Keratinocyte (primary cell): ENCODE measurements around the gene ZNF584. TPM values are rescaled to one million over a fixed set of nuclear protein-coding genes. Genes with fewer than 3 reads are reported as not detected.
"Not testable (repeated sequence)": the region's sequence is repeated elsewhere in the genome, so short reads cannot be mapped to it uniquely, and the experiment has no call there.

Experiments
- DNase-seq: peaks from one replicate; pipeline ENCODE4 v3.0.0-alpha.2; 2011; ENCODE audit warnings: low read depth, missing footprints, low spot score
- FAIRE-seq: peaks from 2 replicates; lab custom pipeline; 2011; peaks lifted over from hg19 to GRCh38; lab: Jason Lieb, UNC
- H2AFZ ChIP-seq: 2 replicates; pipeline ENCODE4 v1.6.0; 2012; ENCODE audit warnings: low read length, control low read depth, inconsistent platforms; ENCODE audit not compliant: control insufficient read depth
- H3K27ac ChIP-seq: 2 replicates; pipeline ENCODE4 v1.5.1; 2011; ENCODE audit warnings: low read length; ENCODE audit not compliant: control insufficient read depth, insufficient read depth
- H3K27me3 ChIP-seq: 3 replicates; pipeline ENCODE4 v1.6.0; 2011; ENCODE audit warnings: low read length; ENCODE audit not compliant: control insufficient read depth, insufficient read depth; ENCODE audit errors: extremely low read depth
- H3K36me3 ChIP-seq, 2 experiments: 2 replicates in 1 of 2; 3 replicates in 1 of 2; pipeline ENCODE4 v1.5.1; 2011; ENCODE audit warnings: low read length in 2 of 2, mild to moderate bottlenecking in 1 of 2; ENCODE audit not compliant: control insufficient read depth in 2 of 2, insufficient read depth in 2 of 2; ENCODE audit errors: extremely low read depth in 1 of 2
- H3K4me1 ChIP-seq: 3 replicates; pipeline ENCODE4 v1.5.1; 2011; ENCODE audit warnings: low read length; ENCODE audit not compliant: control insufficient read depth, insufficient read depth; ENCODE audit errors: extremely low read depth
- H3K4me2 ChIP-seq: 3 replicates; pipeline ENCODE4 v1.6.0; 2011; ENCODE audit warnings: low read depth, low read length; ENCODE audit not compliant: control insufficient read depth, insufficient read depth; ENCODE audit errors: extremely low read depth
- H3K4me3 ChIP-seq, 3 experiments: fragments of 200-600 bp in 1 of 3; sonication (generic) in 1 of 3; 2 replicates in 2 of 3; 3 replicates in 1 of 3; pipeline ENCODE4 v1.5.1; 2011 to 2016; ENCODE audit warnings: low read length in 3 of 3, mild to moderate bottlenecking in 3 of 3, control low read depth in 2 of 3, inconsistent platforms in 1 of 3, low read depth in 1 of 3, mixed read lengths in 1 of 3, mixed run types in 1 of 3, moderate library complexity in 1 of 3; ENCODE audit not compliant: control insufficient read depth in 2 of 3, insufficient read depth in 2 of 3; ENCODE audit errors: extremely low read depth in 1 of 3
- H3K79me2 ChIP-seq: 2 replicates; pipeline ENCODE4 v1.6.0; 2012; ENCODE audit warnings: low read length; ENCODE audit not compliant: control insufficient read depth, insufficient read depth
- H3K9ac ChIP-seq: 3 replicates; pipeline ENCODE4 v1.6.0; 2011; ENCODE audit warnings: low read length; ENCODE audit not compliant: control insufficient read depth, insufficient read depth; ENCODE audit errors: extremely low read depth
- H3K9me1 ChIP-seq: 3 replicates; pipeline ENCODE4 v1.6.0; 2011; ENCODE audit warnings: low read length; ENCODE audit not compliant: control insufficient read depth, insufficient read depth; ENCODE audit errors: extremely low read depth
- H3K9me3 ChIP-seq: 2 replicates; pipeline ENCODE4 v1.5.1; 2012; ENCODE audit warnings: low read depth, low read length; ENCODE audit not compliant: control insufficient read depth
- H4K20me1 ChIP-seq: 3 replicates; pipeline ENCODE4 v1.6.0; 2011; ENCODE audit warnings: low read length; ENCODE audit not compliant: control insufficient read depth, insufficient read depth; ENCODE audit errors: extremely low read depth
- CTCF ChIP-seq, 3 experiments: IDR thresholded peaks in 1 of 3; conservative IDR thresholded peaks in 1 of 3; optimal IDR thresholded peaks in 1 of 3; 2 replicates in 2 of 3; 3 replicates in 1 of 3; pipeline versions ENCODE3 to v1.5.1; 2011; ENCODE audit warnings: low read length in 3 of 3, mild to moderate bottlenecking in 3 of 3, moderate library complexity in 2 of 3, control low read depth in 1 of 3, inconsistent platforms in 1 of 3; ENCODE audit not compliant: insufficient read depth in 2 of 3; ENCODE audit errors: extremely low read depth in 1 of 3
- EZH2 ChIP-seq: IDR thresholded peaks from one replicate; pipeline ENCODE4 v1.6.1; 2012; ENCODE audit warnings: inconsistent platforms, mild to moderate bottlenecking, low read length, moderate library complexity
- dilution Hi-C: fragments of 300-500 bp; cut with MboI; formaldehyde crosslinking; loops from one replicate; pipeline ENCODE4 v1.7.0; 2020; ENCODE audit warnings: low sequenced_read_pairs; ENCODE audit not compliant: extremely low pct_ligation_motif_present
- polyA plus RNA-seq, 5 experiments: library from polyadenylated mRNA; depleted of rRNA in 3 of 5; stranded (reverse) in 3 of 5; stranded (forward) in 1 of 5; unstranded in 1 of 5; fragments of >200 nt; gene quantifications; 1 replicate in 1 of 5; 2 replicates in 3 of 5; 3 replicates in 1 of 5; pipeline versions ENCODE4 v1.2.1 to v1.2.3, GENCODE V29; 2011 to 2012; ENCODE audit warnings: missing spikeins in 2 of 5, low read depth in 1 of 5, low replicate concordance in 1 of 5

The ZNF584 gene
- polyA plus RNA-seq, 1 donor (not counting 4 experiments of a cell fraction or from before 2014, with no cell fraction given) = 12.2 TPM

- Histone ChIP-seq H3K4me2 (peak within 1 kb of the TSS; percentile 84), H3K27me3 (no peaks in the 10 kb centered on the region), H3K4me3 (peak within 1 kb of the TSS; percentile 47 to 80 (median 73)), H3K4me1 (peaks cover 8% of the 10 kb centered on the region), H3K79me2 (peaks cover 6% of the 10 kb centered on the region), H3K27ac (peak within 1 kb of the TSS; percentile 65), H3K9ac (peak within 1 kb of the TSS; percentile 65), H3K9me3 (peaks cover 8% of the 10 kb centered on the region), H3K9me1 (no peaks in the 10 kb centered on the region), H3K36me3 (peaks cover 2% of the 10 kb centered on the region in 2 experiments), H4K20me1 (no peaks in the 10 kb centered on the region), H2AFZ (peak within 1 kb of the TSS; percentile 90)
- dilution Hi-C loops = no loop called here
- TF ChIP-seq CTCF (optimal IDR thresholded peaks at IDR 0.05 in 1 of 3, IDR thresholded peaks at IDR 0.05 in 1 of 3, conservative IDR thresholded peaks at IDR 0.05 in 1 of 3; ENCODE audit: extremely low read depth in 1 of 3, insufficient read depth in 2 of 3, low read length in 3 of 3) (no peak), EZH2 (no peak)
- peak; percentile 86 for FAIRE-seq
- DNase-seq = peak; percentile 92
Observed at GRCh38 chr19:58439576-58440554, 31.4 kb downstream of the ZNF584 start, which contains the start of gene ZNF132. Gene ZNF132 (minus strand): TSS chr19:58440153. CDS start chr19:58439821, 332 bp downstream.

- Histone ChIP-seq H3K27me3 (no peaks in the 10 kb centered on the region), H3K79me2 (peaks cover 6% of the 10 kb centered on the region), H3K9me1 (no peaks in the 10 kb centered on the region), H3K9me3 (peaks cover 2% of the 10 kb centered on the region), H3K4me1 (peaks cover 8% of the 10 kb centered on the region), H3K4me3 (peak overlapping the region; percentile 47 to 80 (median 73)), H3K9ac (no peak overlapping the region), H3K36me3 (peaks cover 0 to 2% of the 10 kb centered on the region in 2 experiments), H3K4me2 (peak overlapping the region; percentile 84), H4K20me1 (no peaks in the 10 kb centered on the region), H2AFZ (peak overlapping the region; percentile 90), H3K27ac (no peak overlapping the region)
- TF ChIP-seq CTCF (optimal IDR thresholded peaks at IDR 0.05 in 1 of 3, IDR thresholded peaks at IDR 0.05 in 1 of 3, conservative IDR thresholded peaks at IDR 0.05 in 1 of 3; ENCODE audit: extremely low read depth in 1 of 3, insufficient read depth in 2 of 3, low read length in 3 of 3) (no peak), EZH2 (no peak)
- FAIRE-seq (no peak), DNase-seq (no peak)
- dilution Hi-C loops = no loop called here
Observed at GRCh38 chr19:58440556-58440955, 32.1 kb downstream of the ZNF584 start.

- not testable (repeated sequence) for H3K9me3 ChIP-seq, DNase-seq
Observed at GRCh38 chr19:58442986-58443385, 34.5 kb downstream of the ZNF584 start.

More at GRCh38 chr19:58442986-58443385, 34.5 kb downstream of the ZNF584 start:
- dilution Hi-C loops, H3K27ac ChIP-seq, H3K4me1 ChIP-seq, FAIRE-seq, H3K36me3 ChIP-seq, H3K79me2 ChIP-seq, H3K9ac ChIP-seq, H4K20me1 ChIP-seq, H2AFZ ChIP-seq, H3K27me3 ChIP-seq, H3K9me1 ChIP-seq, H3K4me3 ChIP-seq, H3K4me2 ChIP-seq: not testable (repeated sequence)
